ENCODE data around the gene MEIS3.

DNA sequence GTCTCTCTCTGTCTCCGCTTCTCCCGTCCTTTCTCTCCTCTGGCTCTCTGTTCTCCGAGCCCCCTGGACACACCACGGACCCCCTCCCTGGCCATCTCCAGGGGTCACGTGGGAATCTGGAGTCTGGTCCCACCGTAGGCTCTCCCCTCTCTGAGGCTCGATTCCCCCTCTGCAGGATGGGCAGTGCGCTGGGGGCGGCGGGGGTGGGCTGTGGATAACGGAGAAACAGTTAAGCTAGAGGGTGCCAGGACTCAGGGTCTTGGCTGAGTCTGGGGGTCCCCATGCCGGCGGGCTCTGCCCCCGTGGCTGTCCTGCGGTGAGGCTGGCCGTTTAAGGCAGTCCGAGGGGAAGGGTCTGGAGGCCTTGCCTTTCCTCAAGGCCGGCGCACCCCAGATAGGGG is 462 bp upstream of the MEIS3 start:
- TF ChIP-seq EP300 (IDR thresholded peaks at IDR 0.05) (no peak), POLR2A (IDR thresholded peaks at IDR 0.05) (no peak)

Data from ovary (tissue), 1 donor.